ENCODE data around the gene ARID4B. TPM values are rescaled to one million over a fixed set of nuclear protein-coding genes. Genes with fewer than 3 reads are reported as not detected.
A peak's percentile ranks its signal among the peaks of the same experiment; 100 is the strongest.

Gene ARID4B
- total and polyA plus RNA-seq, 2 of the 13 experiments (the other 11 are each of a cell fraction or from before 2014, with no cell fraction given), result 9.7 to 24.6 TPM

DNA sequence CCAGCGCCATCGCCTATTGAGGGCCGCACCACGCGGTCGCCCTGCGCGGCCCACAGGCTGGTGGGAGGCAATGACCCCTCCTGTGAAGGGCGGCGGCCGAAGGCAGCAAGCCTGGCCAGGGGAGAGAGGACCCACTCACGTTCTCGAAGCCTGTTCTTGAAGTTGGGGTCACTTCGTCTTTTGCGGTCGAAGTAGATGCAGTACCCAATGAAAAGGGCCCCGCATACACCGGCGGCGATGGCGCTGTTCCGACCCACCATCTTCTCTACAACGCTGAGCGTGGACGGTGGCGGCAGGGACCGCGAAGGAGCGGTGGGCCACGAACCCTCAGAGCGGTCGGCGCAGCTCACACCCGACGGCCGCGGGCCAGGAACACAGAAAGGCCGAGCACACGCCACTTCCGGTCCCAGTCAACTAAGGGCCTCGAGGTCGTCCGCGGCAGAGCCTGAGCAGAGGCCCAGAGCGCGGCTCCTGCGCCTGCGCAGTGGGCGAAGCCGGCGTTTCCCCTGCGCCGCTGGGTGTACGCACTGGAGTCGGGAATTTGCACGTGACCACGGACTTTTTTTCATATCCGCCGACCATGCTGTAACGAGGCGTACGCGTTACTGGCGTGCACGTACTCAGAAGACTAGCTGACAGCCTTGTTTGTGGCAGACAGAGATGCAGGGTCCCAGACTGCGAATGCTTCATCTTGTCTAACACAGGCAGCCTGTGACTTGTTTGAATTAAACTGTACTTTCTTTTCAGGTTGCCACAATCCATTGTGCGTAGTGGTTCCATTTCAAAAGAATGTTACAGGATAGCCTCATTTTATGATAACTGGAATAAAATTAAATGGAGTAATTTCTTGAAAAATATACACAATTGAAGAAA is 199.3 kb downstream of the ARID4B start, which contains the start of gene TOMM20 (continued):
- no peak for TF ChIP-seq ZNF432 (CRISPR knock-in tag; IDR thresholded peaks at IDR 0.05; ENCODE audit: borderline replicate concordance)
- TF ChIP-seq, protein P1, sequence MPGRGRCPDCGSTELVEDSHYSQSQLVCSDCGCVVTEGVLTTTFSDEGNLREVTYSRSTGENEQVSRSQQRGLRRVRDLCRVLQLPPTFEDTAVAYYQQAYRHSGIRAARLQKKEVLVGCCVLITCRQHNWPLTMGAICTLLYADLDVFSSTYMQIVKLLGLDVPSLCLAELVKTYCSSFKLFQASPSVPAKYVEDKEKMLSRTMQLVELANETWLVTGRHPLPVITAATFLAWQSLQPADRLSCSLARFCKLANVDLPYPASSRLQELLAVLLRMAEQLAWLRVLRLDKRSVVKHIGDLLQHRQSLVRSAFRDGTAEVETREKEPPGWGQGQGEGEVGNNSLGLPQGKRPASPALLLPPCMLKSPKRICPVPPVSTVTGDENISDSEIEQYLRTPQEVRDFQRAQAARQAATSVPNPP (CRISPR knock-in tag; IDR thresholded peaks at IDR 0.05), result 0 out of 2 replicates have a peak, but pooled peaks have one; percentile 11
- TF ChIP-seq SRSF1 (optimal IDR thresholded peaks at IDR 0.05; ENCODE audit: low read depth, low read length), result no peak
- TF ChIP-seq, protein P2, sequence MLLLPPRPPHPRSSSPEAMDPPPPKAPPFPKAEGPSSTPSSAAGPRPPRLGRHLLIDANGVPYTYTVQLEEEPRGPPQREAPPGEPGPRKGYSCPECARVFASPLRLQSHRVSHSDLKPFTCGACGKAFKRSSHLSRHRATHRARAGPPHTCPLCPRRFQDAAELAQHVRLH (CRISPR knock-in tag; IDR thresholded peaks at IDR 0.05; ENCODE audit: borderline replicate concordance, low read depth), result peak; percentile 49; the same call in 1 of the 2 replicates
- peak; percentile 27; the same call in 1 of the 2 replicates for TF ChIP-seq SSRP1 (CRISPR knock-in tag; IDR thresholded peaks at IDR 0.05)
- TF ChIP-seq, protein P3, sequence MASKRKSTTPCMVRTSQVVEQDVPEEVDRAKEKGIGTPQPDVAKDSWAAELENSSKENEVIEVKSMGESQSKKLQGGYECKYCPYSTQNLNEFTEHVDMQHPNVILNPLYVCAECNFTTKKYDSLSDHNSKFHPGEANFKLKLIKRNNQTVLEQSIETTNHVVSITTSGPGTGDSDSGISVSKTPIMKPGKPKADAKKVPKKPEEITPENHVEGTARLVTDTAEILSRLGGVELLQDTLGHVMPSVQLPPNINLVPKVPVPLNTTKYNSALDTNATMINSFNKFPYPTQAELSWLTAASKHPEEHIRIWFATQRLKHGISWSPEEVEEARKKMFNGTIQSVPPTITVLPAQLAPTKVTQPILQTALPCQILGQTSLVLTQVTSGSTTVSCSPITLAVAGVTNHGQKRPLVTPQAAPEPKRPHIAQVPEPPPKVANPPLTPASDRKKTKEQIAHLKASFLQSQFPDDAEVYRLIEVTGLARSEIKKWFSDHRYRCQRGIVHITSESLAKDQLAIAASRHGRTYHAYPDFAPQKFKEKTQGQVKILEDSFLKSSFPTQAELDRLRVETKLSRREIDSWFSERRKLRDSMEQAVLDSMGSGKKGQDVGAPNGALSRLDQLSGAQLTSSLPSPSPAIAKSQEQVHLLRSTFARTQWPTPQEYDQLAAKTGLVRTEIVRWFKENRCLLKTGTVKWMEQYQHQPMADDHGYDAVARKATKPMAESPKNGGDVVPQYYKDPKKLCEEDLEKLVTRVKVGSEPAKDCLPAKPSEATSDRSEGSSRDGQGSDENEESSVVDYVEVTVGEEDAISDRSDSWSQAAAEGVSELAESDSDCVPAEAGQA (IDR thresholded peaks at IDR 0.05; ENCODE audit: low read depth), result peak; percentile 80
- TF ChIP-seq, protein P3 (CRISPR knock-in tag; IDR thresholded peaks at IDR 0.05; ENCODE audit: borderline replicate concordance), result peak; percentile 81
- TF ChIP-seq, protein P4, sequence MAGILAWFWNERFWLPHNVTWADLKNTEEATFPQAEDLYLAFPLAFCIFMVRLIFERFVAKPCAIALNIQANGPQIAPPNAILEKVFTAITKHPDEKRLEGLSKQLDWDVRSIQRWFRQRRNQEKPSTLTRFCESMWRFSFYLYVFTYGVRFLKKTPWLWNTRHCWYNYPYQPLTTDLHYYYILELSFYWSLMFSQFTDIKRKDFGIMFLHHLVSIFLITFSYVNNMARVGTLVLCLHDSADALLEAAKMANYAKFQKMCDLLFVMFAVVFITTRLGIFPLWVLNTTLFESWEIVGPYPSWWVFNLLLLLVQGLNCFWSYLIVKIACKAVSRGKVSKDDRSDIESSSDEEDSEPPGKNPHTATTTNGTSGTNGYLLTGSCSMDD (CRISPR knock-in tag; IDR thresholded peaks at IDR 0.05), result no peak
- TF ChIP-seq ZNF782 (CRISPR knock-in tag; IDR thresholded peaks at IDR 0.05; ENCODE audit: borderline replicate concordance), result peak; percentile 75; the same call in 1 of the 2 replicates
- peak; percentile 68 for TF ChIP-seq GATAD2A (CRISPR knock-in tag; IDR thresholded peaks at IDR 0.05)
- peak; percentile 79; the same call in 1 of the 2 replicates for TF ChIP-seq ZSCAN20 (CRISPR knock-in tag; IDR thresholded peaks at IDR 0.05; ENCODE audit: borderline replicate concordance)

Measured in HepG2 (cell line).